GM10847 (cell line): ENCODE measurements around the gene EPN3.

ENCODE experiments used
- POLR2A ChIP-seq: IDR thresholded peaks from 2 replicates; pipeline ENCODE4 v1.6.1; 2011; ENCODE audit not compliant: insufficient read length; ENCODE audit errors: extremely low read depth

Gene EPN3

DNA sequence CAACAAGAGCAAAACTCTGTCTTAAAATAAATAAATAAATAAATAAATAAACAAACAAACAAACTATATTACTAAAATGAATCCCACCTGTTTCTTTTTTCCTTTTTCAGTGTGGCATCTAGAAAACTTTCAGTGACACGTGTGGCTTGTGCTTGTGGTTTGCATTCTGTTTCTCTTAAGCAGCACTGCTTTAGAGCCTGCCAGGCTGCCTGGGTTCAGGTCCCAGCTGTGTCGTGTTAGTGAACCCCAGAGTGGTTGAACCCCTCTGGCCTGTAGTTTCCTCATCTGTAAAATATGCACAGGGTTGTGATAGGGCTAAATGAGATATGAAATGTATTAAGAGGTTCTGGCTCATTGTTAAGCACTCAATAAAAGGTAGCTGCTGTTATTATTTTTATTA lies 12.1 kb upstream of the EPN3 start:
- TF ChIP-seq POLR2A, result no peak

DNA sequence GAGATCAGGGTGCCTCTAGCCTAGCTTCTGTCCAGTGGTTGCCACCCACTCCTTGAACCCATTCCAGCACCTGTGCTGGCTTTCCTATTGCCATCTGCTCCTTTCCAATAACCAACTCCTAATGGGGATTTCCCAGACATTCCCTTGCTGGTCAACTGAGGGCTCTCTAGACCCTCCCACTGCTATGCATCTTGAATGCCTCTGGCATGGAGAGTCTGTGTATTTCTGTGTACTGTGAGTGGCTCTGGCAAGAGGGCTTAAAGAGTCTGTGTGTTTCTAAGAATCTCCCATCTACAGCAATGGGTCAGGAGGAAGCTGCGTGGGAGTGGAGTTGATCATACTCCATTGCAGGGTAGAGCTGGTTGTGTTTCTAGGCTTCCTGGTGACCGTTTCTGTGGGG lies 11.0 kb upstream of the EPN3 start:
- TF ChIP-seq POLR2A, result no peak

DNA sequence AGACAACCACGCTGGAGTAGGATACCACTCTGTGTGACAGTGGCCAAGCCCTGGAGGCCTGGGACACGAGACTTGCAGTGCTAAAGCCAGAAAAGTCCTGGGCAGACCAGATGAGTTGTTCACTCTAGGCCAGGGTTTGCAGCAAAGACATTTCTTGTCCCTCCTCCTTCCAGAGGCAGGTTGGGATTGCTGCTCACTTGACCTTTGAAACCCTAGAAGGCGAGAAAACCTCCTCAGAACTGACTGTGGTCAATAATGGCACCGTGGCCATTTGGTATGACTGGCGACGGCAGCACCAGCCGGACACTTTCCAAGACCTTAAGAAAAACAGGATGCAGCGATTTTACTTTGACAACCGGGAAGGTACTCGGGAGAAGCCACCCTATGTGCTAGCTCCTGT lies 9.8 kb upstream of the EPN3 start:
- TF ChIP-seq POLR2A, result no peak

DNA sequence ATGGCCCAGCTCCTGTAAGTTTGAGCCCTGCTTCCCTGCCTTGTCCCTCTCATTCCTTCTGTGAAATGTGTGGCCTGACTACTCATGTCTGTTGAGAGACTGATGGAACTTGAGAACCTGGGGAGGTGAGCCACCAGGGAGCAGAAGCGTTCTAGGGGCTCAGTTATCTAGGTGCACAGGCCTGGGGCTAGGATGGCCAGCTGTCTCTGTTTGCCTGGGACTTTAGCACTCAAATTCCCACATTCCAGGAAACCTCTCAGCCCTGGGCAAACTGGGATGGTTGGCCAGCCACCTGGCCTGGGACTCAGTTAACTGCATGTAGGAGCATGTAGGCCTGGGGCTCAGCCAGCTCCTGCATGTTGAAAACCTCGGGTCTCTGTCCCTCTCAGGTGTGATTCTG lies 9.3 kb upstream of the EPN3 start:
- TF ChIP-seq POLR2A, result no peak

DNA sequence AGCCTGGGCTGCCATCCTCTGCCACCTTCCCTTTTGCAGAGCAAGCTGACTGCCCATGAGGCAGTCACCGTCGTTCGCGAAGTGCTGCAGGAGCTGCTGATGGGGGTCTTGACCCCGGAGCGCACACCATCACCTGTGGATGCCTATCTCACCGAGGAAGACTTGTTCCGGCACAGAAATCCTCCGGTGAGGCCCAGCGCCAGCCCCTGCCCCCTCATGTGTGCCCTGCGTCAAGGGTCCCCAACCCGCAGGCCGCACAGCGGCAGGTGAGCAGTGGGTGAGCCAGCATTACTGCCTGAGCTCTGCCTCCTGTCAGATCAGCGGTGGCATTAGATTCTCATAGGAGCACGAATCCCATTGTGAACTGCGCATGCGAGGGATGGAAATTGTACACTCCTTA lies 7.7 kb upstream of the EPN3 start:
- no peak for TF ChIP-seq POLR2A

DNA sequence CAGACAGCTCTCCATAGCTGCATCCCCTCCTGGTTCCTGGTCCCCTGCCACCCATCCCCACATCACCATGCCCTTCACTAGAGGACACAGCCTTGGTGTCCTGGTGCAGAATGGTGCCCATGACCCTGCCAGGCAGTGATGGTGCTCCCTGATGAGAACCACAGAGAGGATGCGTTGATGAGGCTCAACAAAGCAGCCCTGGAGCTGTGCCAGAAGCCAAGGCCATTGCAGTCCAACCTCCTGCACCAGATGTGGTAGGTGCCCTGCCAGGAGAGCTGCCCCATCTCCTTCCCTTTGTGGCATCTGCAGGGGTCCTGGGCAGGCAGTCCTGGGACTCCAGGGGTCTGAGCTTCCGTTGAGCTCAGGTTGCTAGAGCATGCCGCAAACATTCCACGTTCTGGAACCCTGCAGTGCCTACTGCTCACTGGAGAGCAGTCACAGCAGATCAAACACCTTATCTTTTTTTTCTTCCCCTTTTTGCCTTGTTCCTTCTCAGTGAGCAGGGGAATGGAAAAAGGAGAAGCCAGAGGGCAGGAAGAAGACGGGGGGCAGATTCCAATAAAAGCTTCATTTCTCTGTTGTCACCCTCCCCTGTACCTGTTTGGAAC lies 5.3 kb upstream of the EPN3 start:
- TF ChIP-seq POLR2A, result no peak

DNA sequence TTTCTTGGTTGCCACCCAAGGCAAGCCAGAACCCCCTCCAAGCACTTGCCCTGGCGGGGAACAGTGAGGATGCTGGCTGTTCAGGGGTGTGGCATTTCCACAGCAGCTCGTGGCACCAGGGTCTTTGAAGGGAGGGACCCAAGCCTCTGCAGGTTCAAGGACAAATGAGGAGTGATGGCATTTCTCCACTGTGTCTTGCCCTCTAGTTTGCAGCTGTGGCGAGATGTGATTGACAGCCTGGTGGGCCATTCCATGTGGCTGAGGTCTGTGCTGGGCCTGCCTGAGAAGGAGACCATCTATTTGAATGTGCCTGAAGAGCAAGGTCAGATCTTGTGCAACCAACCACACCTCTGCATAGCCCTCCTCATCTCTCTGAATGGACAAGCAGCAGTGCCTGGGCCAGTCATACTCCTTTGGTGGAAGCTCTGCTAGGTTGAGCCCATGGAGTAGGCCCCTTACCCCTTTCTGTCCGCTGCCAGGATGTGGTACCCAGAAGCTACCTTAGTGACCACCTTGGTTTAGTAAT lies 4.5 kb upstream of the EPN3 start:
- no peak for TF ChIP-seq POLR2A

DNA sequence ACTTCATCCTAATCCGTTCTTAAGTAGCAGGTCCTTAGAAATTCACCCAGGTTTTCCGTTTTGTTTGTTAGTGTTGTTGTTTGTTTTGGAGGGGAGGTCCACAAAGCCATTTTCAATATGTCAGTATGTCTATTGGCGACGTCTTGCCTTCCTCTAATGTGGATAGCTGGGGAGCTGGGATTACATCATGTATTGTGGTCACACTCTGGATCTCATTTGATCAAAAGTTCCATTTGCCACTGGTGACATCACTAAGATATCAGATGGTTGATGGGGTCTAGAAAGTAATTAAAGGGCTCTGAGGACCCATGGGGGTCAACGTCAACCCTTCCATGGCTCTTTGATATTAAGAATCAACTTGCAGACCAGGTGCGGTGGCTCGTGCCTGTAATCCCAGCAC lies 2.7 kb upstream of the EPN3 start:
- TF ChIP-seq POLR2A, result no peak

DNA sequence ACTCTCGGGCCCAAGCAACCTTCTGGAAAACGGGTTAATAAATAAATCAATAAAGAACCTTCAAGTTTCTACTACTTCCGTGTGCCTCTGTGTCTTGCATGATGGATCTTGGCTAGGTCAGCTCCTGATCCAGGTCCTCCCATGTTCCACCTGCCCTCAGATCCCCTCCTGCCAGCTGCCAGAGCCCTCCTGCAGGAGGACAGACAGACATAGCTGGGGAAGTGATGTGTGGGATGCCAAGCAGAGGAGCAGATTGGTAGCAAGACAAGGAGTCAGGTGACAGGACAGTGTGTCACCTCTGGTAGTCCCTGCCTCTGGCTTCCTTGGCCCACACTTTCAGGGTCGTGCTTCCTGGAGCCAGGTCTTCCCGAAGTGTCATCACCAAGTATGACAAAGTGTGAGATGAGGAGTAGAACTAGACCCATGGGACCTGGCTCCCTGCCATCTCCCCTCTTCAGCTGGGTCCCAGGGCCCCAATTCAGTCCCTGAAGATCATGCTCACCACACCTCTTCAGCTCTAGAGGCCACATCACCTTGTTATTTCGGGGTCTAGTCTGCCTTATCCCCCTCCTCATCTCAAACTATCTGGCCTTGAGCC lies 1.0 kb upstream of the EPN3 start:
- TF ChIP-seq POLR2A, result no peak

DNA sequence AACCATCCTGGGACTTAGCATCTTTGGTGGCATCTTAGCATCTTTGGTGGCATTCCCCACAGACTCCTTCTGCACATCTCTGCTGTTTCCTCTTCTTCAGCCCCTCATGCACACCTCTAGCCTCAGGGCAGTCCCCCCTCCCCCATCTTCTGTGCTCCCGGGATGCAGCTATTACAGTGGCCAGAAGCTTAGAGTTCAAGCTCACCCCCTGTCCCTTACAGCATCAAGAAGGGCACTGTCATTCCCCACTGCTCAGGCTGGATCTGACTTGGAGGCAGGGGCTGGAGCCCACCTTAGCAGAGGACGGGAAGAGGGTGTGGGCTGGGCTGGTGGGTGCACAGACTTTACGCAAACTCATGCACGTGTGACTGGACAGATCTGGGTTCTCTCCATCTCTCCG lies 650 bp downstream of the EPN3 start:
- no peak for TF ChIP-seq POLR2A

DNA sequence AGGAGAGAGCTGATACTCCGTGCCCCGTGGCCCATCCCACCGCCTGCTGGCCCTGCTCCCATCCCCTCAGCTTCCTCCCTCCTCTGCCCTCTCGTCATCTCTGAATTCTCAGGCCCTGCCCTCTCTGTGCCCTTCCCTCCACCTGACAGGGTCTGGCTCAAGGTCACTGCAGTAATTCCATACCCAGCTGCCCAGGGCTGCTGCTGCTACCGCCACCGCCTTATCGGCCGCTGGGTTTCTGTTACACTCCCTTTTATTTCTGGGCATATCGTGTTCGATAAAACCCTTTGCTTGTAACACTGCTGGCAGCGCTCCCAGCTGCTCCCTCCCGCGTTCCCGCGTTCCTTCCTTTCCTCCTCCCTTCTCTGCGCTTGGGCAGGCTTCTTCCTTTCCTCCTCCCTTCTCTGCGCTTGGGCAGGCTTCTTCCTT lies 1.2 kb downstream of the EPN3 start:
- no peak for TF ChIP-seq POLR2A

DNA sequence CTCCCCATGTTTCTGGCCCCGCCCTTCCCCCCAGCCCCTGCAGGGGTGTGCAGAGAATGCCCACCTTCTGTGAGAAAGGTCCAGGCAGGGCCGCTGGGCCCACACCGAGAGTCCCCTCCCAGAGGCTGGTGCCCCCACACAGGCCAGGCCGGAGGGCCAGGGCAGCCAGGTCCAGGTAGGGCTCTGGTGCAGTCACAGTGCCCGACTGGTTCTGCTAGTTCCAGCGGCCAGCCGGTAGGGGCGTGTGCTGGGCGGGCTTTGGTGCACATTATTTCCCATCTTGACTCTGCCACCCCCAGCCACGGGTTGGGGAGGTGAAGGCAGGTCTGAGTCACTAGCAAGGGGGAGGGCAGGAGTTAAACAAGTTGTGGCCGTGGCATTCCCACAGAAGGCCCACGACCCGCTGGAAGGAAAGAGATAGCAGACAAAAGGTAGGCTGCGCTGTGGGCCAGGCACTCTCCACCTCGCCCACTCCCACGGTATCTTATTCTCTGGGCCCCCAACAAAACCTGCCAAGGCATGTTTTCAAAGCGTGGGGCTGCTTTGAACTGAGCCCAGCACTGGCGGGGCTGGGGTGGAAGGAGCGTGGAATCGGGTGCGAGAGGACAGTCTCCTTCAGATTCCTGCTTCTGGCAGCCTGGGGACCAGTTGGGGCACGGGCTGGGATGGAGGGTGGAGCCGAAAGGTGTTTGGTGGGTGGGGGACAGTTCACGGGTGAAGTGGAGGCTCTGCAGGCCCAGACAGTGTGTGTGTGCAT lies 1.9 kb downstream of the EPN3 start:
- TF ChIP-seq POLR2A, result no peak

DNA sequence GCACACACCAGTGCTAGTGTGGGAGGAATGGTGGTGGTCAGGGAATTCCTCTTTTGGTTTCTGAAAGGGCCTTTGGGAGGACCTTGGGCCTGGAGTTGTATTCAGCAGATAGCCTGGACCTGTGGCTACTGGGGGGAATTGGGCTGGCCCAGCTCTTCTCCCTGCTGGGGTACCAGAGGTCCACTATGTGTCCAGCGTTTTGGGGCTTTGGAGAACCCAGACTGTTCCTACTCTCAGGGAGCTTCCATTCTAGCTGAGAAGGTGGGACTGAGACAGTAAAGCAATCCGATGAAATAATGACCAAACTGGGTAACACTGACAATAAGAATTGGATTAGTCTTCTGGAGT lies 2.4 kb downstream of the EPN3 start:
- TF ChIP-seq POLR2A, result no peak

DNA sequence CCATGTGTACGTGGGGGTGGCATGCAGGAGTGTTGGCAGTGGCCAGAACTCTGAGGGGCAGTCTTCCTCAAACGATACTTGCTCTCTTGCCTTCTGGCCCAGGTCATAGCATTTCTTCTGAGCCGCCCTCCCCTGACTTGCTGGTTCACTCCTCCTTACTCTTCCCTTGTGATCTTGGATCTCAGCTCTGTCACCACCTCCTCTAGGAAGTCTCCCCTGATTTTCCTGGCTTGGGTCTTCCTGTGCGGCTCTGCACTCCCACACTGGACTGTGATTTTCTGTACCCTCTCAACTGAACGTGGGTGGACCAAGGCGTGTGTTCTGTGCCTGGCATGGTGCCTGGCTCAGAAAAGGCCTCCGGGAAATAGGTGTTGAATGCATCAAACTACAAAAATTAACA lies 2.9 kb downstream of the EPN3 start:
- no peak for TF ChIP-seq POLR2A

DNA sequence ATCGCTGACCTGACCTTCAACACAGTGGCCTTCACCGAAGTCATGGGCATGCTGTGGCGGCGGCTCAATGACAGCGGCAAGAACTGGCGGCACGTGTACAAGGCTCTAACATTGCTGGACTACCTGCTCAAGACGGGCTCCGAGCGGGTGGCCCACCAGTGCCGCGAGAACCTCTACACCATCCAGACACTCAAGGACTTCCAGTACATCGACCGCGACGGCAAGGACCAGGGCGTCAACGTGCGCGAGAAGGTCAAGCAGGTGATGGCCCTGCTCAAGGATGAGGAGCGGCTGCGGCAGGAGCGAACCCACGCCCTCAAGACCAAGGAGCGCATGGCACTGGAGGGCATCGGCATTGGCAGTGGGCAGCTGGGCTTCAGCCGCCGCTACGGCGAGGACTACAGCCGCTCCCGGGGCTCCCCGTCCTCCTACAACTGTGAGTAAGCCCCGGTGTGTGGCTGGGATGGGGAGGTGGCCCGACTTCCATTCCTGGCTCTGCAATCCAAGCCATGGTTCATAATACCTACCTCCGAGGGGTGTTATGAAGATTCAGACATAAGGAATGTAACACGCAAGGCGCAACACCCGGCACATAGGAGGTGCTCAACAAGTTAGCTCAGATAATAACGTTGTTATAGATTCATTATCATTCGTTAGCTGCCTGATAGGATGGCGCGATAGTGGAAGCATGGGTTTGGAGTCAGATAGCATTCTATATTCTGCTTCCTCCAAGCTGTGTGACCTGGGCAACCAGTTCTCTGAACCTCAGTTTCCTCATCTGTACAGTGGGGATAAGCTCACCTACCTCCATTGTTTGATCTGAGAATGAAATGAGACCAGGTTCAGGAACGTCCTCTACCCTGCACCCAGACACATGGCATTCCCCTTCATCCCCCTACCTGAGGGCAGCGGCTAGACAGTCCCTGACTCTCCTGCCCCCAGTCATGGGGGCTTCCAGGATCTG lies 4.4 kb downstream of the EPN3 start:
- no peak for TF ChIP-seq POLR2A
